ENCODE results near the gene VRTN.

- TF ChIP-seq CTCF (IDR thresholded peaks at IDR 0.05) (no peak), POLR2A (IDR thresholded peaks at IDR 0.05) (no peak)
Observed at GRCh38 chr14:74313601-74314000, 34.7 kb upstream of the VRTN start.
